ENCODE results near the gene IFNL4.
"Not testable (repeated sequence)": the region's sequence is repeated elsewhere in the genome, so short reads cannot be mapped to it uniquely, and the experiment has no call there.

Gene IFNL4

DNA sequence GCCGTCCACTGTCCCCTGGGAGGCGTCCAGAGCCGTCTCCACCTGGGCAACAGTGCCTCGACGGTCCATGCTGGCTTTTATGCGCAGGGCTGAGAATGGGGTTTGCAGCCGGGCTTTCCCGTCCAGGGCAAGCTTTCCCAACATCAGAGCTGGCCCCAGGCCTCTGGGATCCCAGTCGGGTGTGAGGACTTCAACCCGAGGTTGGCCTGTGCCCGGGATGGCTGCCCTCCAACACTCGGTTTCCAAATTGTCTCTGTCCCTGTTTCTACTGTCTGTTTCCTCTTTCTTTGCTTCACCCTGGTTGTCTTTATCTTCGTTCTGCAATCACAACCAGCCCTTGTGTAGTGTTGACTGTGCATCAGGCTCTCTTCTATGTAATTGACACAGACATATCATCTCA, at the start of gene IFNL4:
Gene IFNL4, minus strand, starts transcription at position 51 of the 400 bp plus-strand sequence.
- FAIRE-seq, result no peak

DNA sequence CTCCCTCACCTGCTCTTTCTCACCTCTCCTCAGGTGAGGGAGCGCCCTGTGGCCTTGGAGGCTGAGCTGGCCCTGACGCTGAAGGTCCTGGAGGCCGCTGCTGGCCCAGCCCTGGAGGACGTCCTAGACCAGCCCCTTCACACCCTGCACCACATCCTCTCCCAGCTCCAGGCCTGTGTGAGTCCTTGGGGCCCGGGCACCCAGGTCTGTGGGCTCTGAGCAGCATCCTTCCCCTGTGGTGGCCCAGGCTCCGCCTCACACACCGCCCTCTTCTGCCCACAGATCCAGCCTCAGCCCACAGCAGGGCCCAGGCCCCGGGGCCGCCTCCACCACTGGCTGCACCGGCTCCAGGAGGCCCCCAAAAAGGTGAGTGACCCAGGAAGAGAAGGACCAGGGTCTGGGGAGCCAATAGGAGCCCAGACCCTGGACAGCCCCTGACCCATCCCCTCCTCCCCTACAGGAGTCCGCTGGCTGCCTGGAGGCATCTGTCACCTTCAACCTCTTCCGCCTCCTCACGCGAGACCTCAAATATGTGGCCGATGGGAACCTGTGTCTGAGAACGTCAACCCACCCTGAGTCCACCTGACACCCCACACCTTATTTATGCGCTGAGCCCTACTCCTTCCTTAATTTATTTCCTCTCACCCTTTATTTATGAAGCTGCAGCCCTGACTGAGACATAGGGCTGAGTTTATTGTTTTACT, 49.4 kb upstream of the IFNL4 start:
- no peak for FAIRE-seq

DNA sequence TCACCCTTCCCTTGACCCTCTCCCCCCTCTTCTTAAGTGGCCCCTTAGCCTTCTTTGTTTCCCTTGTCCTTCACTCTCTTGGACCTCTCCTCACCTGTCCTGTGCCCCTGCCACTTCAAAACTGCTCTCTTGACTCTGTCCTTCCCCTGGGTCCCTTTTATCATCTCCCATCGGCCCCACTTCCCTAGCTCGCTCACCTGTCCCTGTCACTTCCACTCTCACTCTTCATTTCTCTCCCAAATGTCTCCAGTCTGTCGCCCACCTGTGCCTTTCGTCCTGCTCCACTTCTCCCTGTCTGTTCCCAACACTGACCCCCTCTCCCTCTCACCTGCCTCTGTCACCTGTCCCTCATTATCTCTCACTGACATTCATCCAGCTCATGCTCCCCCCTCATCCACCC, 48.2 kb upstream of the IFNL4 start:
- no peak for FAIRE-seq

GRCh38 chr19:39296055-39296645, 47.5 kb upstream of the IFNL4 start, which contains the start of gene IFNL1:
Gene IFNL1 (plus strand): TSS chr19:39296407. CDS start chr19:39296422, 15 bp downstream.
- FAIRE-seq, result no peak

GRCh38 chr19:39293394-39293793, 44.7 kb upstream of the IFNL4 start:
- FAIRE-seq, result no peak

DNA sequence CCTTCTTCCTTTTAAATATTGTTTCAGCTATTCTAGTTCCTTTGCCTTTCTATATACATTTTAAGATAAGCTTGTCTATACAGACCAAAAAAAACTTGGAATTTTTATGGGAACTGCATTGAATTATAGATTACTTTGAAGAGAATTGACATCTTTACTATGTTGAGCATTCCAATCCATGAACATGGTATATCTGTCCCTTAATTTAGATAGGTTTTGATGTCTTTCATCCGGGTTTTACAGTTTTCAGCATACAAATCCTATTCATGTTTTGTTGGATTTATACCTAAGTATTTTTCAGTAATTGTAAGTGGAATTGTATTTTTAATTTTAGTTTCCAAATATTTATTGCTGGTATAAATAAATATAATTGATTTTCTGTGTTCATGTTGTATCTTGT, 35.4 kb upstream of the IFNL4 start:
- no peak for FAIRE-seq

DNA sequence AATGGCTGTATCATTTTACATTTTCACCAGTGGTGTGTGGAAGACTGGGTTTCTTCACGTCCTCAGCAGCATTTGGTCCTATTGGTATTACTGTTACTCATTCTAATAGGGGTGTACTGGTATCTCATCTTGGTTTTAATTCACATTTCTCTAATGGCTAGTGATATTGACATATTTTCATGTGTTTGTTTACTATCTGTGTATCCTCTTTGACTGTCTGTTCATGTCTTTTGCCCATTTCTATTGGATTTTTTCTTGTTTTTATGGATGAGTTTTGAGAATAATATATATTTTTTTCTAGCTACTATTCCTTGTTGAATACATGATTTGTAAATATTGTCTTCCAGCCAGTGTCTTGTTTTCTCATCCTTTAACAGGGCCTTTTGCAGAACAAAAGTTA, 33.4 kb upstream of the IFNL4 start:
- no peak for FAIRE-seq

GRCh38 chr19:39277598-39277997, 28.9 kb upstream of the IFNL4 start:
- no peak for FAIRE-seq

- no peak for FAIRE-seq
These were observed 28.1 kb upstream of the IFNL4 start for GRCh38 chr19:39276740-39277139.

GRCh38 chr19:39275578-39275977, 26.9 kb upstream of the IFNL4 start:
- FAIRE-seq, result no peak

GRCh38 chr19:39273859-39274258, 25.2 kb upstream of the IFNL4 start:
- not testable (repeated sequence) for FAIRE-seq

GRCh38 chr19:39270036-39270871, 21.6 kb upstream of the IFNL4 start:
- no peak for FAIRE-seq

DNA sequence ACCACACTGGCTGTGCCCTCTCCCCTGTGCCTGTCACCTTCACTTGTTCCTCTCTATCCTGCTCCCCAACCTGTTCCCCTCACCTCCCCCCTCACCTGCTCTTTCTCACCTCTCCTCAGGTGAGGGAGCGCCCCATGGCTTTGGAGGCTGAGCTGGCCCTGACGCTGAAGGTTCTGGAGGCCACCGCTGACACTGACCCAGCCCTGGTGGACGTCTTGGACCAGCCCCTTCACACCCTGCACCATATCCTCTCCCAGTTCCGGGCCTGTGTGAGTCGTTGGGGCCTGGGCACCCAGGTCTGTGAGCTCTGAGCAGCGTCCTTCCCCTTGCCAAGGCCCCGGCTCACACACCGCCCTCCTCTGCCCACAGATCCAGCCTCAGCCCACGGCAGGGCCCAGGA, 20.7 kb upstream of the IFNL4 start:
- not testable (repeated sequence) for FAIRE-seq

GRCh38 chr19:39268531-39269223, 20.0 kb upstream of the IFNL4 start:
- FAIRE-seq, result not testable (repeated sequence)

GRCh38 chr19:39268085-39268484, 19.4 kb upstream of the IFNL4 start, which contains the start of gene IFNL2:
Gene IFNL2 (plus strand): TSS chr19:39268396. CDS start chr19:39268569, 173 bp downstream.
- not testable (repeated sequence) for FAIRE-seq

- FAIRE-seq, result no peak
These were observed 16.8 kb upstream of the IFNL4 start for GRCh38 chr19:39265321-39265916.

GRCh38 chr19:39264306-39265290, 15.9 kb upstream of the IFNL4 start:
- FAIRE-seq, result no peak

DNA sequence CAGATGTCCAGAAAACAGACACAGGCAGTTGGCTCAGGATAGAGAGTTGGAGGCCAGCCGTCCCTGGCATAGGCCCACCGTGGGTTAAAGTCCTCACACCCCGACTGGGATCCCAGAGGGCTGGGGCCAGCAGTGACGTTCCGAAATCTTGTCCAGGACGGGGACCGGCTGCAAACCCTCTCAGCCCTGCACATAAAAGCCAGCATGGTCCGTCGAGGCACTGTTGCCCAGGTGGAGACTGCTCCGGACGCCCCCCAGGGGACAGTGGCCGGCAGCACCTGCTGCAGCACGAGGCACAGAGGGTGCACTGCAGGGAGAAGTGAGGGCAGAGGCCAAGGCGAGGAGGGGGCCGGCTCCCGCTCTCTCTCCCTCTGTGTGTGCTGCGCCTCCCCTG, 15.3 kb upstream of the IFNL4 start:
- FAIRE-seq, result no peak

- no peak for FAIRE-seq
These were observed 13.8 kb upstream of the IFNL4 start for GRCh38 chr19:39262496-39262895.

DNA sequence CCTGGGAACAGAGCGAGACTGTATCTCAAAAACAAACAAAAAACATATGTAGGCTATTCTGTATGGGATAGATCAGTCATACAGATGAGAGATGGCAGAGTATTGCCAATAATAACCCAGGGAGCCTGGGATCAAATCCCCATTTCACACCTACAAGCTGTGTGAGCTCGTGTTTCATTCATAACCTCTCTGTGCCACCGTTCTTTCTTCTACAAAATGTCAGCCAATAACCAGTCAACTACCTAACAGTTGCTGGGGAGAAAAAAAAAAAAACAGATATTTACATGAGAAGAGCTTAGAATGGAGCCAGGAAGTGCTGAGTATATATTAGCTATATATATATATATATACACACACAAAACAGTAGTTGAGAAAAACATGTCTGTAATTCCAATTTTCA, 13.0 kb upstream of the IFNL4 start:
- no peak for FAIRE-seq

DNA sequence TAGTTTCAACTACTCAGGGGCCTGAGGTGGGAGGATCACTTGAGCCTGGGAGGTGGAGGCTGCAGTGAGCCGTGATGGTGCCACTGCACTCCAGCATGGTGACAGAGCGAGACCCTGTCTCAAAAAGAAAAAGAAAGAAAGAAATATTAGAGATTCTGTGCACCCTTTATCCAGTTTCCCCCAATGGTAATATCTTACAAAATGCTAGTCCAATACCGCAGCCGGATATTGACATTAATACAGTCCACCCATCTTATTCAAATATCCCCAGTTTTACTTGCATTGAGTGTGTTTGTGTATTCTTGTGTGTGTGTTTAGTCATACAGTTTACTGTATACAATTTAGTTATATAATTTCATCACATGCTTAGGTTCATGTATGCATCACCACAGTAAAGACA, 8.6 kb upstream of the IFNL4 start:
- no peak for FAIRE-seq
